Right forelimb (tissue), 1 donor: ENCODE data around the gene CLEC9A.

ENCODE experiments used
- DNase-seq: peaks from one replicate; pipeline ENCODE4 v3.0.0-alpha.2; 2018

Gene CLEC9A

GRCh38 chr12:10113075-10113474, 82.6 kb downstream of the CLEC9A start:
- no peak for DNase-seq

- no peak for DNase-seq
Measured at GRCh38 chr12:10113920-10114319, 83.4 kb downstream of the CLEC9A start.

GRCh38 chr12:10115311-10115710, 84.8 kb downstream of the CLEC9A start:
- DNase-seq: no peak
